ENCODE data around the gene CES2.
"Not testable (repeated sequence)": the region's sequence is repeated elsewhere in the genome, so short reads cannot be mapped to it uniquely, and the experiment has no call there.

Gene CES2

DNA sequence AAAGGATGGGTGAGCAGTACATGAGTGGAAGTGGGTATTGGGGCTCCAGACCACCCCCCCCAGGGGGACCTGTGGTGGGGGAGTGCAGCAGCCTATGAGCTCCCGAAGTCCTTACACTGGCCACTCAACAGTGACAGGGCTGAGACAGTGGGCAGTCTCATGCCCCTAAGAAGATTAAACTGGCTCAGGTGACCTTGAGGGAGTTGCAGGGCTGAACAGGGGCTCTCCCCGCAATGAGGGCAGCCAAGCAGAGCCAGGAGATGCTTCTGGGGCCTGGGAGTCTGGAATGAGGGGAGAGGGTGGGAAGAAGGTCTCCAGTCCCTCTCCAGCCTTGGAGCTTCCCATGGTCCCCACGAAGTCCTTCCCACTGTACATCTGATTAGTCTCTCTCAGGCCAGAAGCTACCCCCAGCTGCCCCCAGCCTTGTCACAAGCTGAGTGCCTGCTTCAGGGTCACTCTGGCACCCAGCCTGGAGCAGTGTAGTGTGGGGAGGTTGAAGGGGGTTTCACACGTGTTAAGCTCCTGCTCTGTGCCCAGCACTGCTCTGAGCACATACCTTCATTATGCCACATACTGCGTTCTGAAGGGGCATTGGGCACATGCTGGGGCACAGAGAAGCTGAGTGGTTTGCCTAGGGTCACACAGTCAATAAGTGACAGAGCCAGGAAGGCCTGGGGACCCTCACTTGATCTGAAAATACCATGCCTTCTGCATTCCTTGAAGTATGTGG is 15.6 kb upstream of the CES2 start:
- DNase-seq: no peak

DNA sequence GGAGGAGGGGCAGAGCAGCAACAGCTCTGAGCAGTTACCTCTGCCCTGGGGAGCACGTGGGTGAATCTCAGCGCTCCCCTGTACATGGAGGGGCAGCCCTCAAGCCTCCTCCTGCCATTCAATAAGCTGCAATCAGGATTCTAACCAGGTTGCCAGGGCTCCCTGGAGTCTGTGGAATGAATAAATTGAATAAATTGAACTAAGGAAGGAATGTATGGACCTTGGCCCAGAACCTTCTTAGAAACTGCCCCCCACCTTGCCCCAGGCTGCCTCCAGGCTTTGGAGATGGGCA is 15.1 kb upstream of the CES2 start:
- DNase-seq: no peak

DNA sequence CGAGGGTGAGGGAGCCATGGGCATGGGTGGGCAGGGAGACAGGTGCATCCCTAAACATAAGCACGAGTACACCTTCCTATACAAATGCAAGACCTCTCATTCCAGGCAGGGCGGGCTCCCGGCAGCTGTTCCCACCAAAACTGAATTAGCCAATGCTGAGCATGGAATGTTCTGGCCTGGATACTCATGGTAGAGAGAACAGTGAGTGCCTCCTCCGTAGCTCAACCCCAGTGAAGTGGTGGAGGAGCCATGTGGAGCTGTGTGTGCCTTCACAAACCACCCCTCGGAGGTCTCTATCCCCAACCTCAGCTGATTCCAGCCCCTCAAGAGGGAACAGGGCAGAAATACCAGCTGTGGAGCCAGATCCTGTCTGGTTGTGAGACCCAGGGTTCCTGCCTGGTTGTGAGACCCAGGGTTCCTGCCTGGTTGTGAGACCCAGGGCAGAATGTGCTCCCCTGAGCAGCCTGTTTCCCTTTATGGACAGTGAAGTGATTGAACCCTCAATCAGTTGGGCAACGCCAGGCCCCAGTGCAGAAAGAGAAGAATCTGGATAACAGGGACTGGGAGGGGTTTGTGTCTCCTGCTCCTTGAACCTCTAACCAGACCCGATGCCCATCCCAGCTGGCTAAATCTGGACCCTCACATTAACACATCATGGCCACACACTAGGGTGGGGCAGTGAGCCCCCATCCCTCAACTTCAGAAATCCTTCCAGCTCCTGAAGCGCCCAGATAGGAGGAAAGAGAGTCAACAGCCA is 14.2 kb upstream of the CES2 start:
- no peak for DNase-seq

DNA sequence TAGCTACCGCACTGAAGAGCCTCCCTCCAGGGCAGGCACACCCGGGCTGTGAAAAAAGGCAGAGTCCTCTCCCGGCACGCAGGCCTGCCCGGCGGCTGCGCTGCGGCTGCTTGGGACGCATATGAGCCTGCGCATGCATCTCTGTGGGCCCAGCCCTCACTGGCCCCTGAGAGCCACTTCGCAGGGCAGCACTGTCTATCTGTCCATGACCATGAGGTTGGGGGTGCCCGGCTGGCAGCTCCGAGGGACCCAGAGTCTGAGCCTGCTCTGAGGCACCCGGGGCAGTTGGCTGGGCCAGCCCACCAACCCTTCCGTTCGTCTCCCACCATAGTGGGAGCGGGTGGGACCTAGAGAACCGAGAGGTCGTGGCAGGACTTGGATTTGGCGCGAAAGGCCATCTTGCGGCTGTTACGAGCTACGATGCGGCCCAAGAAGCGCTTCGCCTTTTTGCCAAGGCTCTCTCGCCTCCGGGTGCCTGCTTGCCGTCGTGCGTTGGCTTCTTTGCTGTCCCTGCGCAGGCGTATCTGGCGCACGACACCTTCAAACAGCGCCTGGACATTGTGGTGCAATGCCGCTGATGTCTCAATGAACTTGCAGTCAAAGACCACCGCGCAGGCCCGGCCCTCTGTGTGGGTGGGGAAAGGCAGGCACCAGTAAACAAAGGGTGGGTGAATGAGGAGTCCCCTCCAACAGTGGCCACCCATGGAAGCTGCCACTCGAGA is 13.4 kb upstream of the CES2 start:
- DNase-seq: no peak

DNA sequence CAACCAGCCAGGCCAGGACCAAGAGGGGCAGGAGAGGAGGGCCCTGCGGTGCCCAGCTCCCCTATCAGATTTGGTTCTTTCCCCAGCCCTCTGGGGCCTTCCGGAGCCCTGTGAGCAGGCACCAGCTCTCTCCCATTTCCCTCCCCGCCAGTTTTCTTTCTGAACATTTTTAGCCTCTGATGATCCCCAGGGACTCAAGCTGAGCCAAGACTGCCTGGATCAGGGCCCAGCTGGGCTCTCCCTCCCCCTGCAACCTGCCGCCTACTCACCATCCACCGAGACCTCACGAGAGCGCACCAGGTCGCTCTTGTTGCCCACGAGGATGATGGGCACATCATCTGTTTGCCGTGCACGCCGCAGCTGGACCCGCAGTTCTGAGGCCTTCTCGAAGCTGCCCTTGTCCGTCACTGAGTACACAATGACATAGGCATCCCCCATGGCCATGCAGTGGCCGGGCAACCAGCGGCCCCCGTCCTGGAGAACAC is 12.0 kb upstream of the CES2 start:
- DNase-seq: no peak

DNA sequence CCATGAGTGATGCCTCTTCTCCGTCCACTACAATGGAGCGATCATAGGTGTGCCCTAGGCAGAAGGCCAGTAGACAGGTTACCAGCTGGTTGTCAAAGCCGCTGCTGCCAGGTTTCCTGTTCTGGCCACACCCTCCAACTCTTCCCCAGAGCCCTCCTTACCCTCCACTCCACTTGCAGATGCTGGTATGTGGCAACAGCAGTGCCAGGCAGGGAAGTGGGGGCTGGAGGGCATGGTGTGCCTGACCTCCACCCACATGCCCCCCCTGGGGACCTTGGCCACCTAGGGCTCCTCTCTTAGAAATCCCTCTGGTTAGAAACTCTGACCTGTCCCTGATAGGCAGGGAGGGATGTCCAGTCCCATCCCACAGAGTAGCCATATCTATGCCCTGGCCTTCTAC is 11.4 kb upstream of the CES2 start:
- no peak for DNase-seq

DNA sequence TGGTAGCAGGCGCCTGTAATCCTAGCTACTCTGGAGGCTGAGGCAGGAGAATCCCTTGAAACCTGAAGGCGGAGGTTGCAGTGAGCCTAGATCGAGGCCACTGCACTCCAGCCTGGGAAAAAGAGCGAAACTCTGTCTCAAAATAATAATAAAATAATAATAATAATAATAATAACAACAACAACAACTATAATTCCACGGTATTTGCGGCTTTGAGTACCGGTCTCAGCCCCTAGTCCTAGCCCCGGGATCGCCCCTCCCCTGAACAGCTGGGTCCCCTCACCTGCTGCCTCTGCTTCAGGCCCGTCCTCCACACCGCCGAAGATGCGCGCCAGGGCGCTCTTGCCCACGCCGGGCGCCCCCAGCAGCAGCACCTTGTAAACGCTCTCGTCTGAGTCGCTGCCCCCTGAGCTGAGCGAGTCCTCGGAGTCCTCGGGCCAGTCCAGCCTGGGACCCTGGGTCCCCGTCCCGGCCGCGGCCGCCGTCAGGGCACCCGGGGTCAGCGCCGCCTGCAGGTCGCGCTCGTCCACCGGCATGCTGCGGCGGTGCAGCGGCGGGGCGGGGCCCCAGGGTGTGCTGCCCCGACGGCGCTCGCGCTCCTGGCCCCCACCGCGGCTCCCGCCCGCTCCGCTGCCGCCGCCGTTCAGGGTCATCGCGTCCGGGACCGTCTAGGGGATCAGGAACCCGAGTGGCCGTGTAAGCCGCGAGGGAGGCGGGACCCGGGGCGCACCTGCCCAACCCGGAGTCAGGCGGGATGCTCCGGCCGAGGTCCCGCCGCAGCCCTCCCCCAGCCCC is 10.6 kb upstream of the CES2 start:
- DNase-seq: no peak

DNA sequence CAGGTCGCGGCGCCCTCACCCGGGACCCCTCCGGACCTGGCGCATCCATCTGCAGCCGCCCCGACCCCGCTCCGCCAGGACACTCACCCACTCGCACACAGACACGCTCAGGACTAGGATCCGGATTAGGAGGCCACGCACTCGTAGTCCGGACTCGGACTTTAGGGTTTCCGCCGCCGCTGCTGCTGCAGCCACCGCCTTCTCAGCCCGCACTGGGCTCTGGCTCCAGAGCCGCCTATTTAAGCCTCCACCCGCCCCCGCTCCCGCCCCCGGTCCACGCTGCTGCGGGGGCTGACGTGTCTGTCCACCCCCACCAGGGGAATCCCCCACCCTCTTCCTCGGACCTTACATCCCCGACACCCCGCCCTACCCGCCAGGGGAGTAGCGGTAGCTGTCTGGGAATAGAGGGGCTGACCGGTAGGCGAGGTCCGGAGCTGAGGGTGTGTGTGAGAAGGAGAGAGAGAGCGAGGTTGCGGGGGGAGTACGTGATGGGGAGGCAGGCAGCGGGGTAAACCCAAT is 9.9 kb upstream of the CES2 start, which contains the start of gene RRAD:
Gene RRAD (minus strand): TSS at position 214 of the 519 bp plus-strand sequence. CDS start 356 bp downstream, outside the sequence.
- no peak for DNase-seq

DNA sequence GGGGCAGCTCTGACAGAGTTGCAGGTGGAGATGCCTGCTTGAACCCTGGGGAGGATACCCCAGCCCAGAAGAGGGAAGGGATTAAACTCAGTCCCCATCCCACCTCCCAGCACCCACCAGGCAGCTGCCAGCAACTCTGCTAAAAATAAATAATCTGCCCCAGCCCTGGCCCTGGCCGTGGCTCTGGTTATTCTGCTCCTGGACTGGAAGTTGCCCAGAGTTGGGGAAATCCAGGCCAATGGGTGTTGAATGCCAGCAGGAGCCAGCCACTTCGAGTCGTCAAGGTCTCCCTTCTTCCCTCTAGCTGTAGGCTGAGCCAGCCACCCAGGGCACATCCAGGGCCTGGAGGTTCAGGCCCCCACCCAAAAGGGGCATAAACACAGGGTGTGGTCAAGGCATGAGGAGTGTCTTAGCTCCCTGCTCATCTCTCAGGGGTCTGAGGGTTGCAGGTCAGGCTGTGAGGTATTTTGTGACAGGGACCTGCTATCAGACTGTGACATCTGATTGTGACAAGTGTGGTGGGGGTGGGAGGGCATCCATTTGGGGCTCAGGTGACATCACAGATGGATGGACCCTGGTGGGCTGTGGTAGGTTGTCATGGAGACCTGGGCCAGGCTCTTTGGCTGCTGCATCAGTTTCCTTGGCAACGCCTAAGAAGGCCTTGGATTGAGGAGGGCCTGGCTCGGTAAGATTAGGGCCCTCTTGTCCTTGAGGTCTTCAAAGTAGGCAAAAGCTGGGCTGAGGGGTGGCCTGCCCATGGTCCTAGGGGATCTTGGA is 9.0 kb upstream of the CES2 start:
- no peak for DNase-seq

DNA sequence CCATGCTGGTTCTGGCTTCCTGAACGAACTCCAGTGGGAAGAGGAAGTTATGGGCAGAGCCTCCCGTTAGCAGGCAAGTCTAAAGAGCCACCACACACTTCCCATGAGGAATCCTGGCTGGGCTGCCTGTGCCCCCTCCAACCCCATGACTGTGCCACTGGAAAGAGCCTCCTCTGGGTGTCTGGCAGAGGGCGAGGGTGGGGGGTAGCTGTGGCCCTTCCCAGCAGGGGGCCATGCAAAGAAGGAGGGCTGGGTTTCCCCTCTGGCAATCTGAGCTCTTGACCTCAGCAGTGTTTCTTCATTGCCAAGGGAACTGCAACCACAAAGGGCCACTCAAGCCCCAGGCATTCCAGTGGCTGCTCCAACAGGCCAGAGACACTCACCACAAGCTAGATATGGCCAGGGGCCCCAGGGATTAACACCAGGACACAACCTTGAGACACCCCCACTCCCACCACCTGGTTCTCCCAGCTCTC is 8.3 kb upstream of the CES2 start:
- no peak for DNase-seq

DNA sequence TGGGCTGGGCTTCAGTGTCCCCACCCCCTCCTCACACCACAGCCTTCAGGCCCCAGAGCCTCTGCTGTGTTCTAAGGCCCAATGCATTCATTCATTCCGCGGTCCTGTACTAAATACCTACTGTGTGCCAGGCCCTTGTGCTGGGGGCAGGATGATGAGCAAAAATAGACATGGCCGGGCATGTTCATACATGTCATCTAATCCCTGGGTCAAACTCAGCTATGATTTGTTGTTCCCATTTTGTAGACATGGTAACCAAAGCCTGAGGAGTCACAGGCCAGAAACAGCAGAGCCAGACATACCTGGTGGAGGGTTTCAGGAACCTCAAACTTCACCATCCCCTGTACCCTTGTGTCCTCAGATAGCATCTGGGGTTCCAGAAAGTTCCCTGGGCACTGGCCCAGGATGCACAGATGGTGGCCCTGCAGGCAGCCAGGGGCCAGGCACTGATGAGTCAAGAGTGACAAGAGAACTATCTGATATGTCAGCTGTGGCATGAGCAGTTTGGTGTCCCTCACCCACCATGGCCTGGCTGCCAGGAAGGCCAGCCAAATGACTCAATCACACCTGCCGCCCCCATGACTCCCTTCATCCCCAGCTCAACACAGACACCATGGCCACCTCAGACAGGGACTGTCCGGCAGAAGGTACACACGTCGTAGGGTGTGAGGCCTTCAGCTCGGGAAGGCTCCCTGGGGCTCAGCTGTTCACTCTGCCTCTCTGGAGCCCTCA is 7.2 kb upstream of the CES2 start:
- no peak for DNase-seq

DNA sequence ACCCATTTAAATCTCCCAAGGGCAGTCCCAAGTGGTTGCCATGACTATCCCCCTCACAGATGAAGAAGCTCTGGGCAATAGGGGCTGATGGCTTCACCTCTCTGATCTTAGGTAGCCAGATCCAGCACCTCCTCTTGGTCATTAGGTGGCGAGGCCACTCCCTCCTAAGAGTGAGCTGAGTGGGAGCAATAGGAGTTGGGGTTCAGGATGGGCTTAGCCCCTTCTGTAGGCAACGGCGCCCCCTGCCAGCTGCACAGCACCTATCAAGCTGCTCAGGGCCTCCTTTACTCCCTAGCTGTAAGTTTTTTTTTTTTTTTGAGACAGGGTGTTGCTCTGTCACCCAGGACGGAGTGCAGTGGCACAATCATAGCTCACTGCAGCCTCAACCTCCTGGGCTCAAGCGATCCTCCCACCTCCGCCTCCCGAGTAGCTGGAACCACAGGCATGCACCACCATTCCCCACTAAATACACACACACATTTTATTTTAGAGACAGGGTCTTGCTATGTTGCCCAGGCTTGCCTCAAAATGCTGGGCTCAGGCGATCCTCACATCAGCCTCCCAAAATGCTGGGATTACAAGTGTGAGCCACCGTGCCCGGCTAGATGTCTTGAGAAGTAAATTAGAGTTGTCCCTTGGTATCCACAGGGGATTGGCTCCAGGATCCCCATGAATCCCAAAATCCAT is 6.5 kb upstream of the CES2 start:
- no peak for DNase-seq

DNA sequence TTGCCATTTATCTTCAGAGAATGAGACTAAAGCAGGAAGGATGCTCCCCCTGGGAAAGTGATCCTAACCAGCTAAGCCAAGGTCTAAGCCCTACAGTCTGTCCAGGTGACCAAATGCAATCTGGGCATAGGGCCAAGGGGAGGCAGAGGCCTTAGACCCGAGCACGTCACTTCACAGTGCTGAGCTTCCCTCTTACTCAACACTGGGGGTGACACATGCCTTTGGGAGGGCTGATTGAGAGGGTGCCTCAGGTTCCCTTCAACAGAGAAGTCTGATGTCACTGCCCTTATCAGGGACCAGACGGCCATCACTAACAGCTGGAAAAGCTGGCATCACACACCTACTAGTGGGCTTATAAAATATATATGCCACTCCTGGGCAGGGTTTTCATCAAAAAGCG is 5.1 kb upstream of the CES2 start:
- no peak for DNase-seq

DNA sequence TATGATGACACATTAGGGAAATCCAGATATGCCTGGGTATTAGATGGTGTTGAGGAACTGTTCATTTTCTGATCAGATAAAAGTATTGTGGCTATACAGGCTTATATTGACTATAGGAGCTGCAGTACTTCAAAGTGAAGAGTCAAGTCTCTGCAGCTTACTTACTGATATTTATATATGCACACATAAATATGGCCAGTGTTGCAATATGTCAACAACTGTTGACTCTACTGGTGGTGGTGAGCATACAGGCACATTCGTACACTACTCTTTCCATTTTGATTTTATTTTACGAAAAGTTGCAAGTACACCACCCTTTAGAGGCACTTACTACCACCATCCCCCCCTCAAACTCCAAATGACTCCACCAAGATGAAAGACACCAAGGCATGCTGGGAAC is 3.7 kb upstream of the CES2 start:
- DNase-seq: no peak

DNA sequence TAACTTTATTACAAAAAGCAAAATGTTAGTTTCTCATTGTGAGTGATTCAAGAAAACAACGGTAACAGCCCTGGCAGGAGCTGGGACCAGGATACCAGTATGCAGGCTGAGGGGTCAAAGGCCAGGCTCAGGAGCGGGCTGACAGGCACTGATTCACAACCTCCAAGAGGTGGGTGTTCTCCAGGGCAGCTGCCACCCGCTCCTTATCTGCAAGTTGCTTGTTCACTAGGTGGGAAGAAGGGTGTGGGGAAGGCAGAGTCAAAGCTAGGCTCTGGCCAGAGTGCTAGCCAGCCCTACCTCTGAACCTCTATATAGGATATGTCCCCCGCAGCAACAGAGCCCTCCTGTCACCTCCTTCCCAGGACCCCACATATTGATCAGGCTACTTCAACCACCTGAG is 3.2 kb upstream of the CES2 start:
- DNase-seq: no peak

DNA sequence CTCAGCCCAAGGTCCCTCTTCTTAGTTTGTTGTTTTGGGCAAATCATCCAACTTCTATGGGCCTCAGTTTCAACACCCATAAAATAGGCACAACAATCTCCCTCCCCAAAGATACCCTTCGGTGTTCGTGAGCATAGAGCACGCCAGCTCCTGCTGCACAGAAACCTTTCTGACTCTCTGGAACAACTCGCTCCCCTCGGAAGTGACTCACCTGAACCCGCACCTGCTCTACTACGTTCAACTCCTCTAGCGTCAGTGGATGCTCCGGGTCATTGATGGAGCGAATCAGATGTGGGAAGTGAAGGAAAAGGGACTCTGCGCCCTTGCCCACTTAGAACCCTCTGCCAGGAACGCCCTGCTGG is 1.6 kb upstream of the CES2 start:
- no peak for DNase-seq

DNA sequence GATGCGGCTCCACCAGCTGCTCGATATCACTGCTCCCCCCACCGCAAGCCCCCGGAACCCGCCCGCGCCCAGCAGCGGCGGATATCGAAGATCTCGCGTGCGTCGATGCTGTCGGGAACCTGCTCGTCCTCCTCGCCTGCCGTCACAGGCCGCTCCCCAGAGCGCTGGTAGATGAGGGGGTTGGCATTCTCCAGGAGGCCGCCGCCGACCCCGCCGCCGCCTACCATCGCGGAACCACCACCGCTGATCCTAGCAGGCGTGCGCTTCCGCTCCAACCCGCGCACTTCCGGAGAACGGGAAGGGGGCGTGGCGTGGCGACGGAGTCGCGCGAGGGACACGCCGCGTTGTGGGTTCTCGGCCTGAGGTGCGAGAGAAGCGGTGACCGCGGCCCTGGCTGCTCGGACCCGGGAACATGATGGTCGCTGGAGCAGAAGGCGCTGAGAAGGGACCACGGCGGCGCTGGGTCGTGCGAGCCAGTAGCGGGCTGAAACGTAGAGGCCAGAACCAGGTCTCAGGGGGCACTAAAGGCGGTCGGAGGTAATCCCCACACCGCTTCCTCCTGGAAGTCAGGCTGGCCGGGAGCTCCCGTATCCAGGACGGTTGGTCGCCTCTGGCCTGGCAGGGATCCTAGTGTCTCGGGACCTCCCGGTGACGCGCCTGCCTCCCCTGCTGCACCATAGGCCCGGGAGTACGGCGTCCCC is 1.0 kb upstream of the CES2 start, which contains the start of gene CIAO2B:
Gene CIAO2B (minus strand): TSS at position 265 of the 701 bp plus-strand sequence. CDS start 38 bp downstream, at position 227.
- DNase-seq: no peak

DNA sequence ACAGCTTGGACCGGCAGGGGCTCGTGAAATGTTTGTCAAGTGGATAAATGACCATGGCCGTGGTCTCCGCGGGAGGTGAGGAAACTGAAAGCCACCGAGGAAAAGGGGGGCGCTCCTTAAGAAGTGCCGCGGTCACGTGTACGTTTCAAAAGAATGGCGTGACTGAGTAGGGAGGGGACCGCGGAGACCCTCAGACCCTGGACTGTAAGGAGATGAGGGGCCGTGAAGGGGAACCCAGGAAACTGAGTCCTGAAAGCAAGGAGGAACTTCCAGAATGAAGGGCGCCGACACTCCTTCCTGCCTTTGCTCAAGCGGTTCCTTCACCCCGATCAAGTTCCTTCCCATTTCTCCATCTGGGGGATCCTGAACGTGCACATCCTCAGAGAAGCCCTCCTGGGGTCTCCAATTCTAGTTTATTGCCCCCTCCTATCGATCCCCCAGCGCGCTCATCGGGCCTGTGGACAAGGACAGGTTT is 440 bp upstream of the CES2 start:
- DNase-seq: not testable (repeated sequence)

DNA sequence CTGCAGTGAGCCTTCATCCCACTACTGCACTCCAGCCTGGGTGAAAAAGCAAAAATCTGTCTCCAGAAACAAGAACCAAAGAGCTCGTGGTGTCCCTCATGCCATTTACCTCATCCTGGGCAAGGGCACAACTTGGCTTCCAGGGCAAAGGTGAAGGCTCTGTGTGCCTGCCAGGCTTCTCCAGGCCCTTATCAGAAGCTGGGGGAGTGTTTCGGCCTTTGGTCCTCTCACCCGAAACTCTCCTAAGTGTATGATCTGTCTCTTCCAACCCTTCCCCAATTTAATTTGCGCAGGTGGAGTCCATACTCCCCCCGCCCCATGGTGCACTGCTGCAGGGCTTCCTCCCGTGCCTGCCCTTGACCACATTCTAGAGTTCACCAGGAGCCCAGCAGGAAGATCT is 1.1 kb downstream of the CES2 start:
- DNase-seq: no peak
